Stimulated activated CD8-positive, alpha-beta memory T cell treated with anti-CD3 and anti-CD28 coated beads, Interleukin-7, amount 100 ng/mL, for 48 hours (primary cell): ENCODE data around the gene UVSSA.
"Not testable (repeated sequence)": the region's sequence is repeated elsewhere in the genome, so short reads cannot be mapped to it uniquely, and the experiment has no call there.

Source experiments
- DNase-seq, 2 donors: peaks; one replicate each; pipeline ENCODE4 v3.0.0-alpha.2; 2020; ENCODE audit warnings: low read depth in 1 of 2; ENCODE audit errors: extremely low read depth in 1 of 2

UVSSA gene

GRCh38 chr4:1330761-1331590, 16.0 kb upstream of the UVSSA start:
- DNase-seq: peak; percentile 45 to 71

DNA sequence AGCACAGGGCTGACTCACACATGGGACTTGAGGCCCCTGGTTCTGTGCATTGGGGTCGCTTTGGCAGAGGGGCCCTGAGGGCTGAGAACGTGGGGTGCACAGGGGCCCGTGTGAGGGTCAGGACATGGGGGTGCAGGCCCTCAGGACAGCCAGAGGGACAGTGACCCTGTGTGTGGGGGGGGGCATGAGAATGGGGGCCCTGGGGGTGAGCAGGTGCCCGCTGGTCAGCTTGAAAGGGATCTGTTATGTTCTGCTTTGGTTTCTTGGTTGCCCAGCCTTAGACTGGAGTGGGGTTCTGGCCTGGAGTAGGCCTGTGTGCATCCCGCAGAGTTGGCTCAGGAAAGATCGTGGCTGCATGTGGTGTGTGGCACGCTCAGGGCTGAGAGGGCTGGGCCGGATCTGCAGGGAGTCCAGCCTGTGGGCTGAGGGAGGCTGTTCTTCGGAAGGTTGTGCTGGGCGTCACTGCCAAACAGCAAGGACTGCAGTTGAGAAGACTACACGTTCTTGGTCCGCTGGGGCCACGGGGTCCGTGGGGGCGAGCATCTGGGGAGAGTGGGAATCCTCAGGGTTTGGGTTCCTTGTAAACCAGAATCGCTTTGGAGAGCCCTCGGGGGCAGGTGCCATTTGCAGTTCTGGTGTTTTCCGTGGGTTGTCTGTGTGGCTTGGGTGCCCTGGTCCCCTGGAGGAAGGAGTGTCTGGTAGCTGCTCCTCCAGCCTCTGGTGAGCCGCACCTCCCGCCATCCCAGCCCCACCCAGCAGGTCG, 15.2 kb upstream of the UVSSA start:
- DNase-seq: no peak

DNA sequence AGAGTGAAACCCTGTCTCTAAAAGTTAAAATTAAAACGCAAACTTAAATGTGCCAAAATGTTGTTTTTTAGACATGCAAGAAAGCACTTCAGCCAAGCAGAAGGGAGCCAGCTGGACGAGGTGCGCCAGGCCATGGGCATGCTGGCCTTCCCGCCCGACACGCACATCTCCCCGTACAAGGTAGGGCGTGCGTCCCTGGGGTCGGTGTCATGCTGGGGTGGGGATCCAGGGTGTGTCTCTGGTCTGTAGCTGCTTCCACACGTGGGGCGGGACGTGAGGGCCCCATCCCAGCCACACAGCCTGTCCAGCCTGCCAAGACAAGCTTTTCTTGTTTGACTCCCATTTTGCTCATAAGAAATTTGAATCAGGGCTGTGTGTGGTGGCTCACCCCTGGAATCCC, 14.3 kb upstream of the UVSSA start:
- no peak for DNase-seq

- DNase-seq: no peak
Measured at GRCh38 chr4:1333256-1333655, 13.8 kb upstream of the UVSSA start.

GRCh38 chr4:1333851-1334578, 13.0 kb upstream of the UVSSA start:
- DNase-seq: not testable (repeated sequence)

GRCh38 chr4:1334579-1334895, 12.5 kb upstream of the UVSSA start:
- no peak for DNase-seq

DNA sequence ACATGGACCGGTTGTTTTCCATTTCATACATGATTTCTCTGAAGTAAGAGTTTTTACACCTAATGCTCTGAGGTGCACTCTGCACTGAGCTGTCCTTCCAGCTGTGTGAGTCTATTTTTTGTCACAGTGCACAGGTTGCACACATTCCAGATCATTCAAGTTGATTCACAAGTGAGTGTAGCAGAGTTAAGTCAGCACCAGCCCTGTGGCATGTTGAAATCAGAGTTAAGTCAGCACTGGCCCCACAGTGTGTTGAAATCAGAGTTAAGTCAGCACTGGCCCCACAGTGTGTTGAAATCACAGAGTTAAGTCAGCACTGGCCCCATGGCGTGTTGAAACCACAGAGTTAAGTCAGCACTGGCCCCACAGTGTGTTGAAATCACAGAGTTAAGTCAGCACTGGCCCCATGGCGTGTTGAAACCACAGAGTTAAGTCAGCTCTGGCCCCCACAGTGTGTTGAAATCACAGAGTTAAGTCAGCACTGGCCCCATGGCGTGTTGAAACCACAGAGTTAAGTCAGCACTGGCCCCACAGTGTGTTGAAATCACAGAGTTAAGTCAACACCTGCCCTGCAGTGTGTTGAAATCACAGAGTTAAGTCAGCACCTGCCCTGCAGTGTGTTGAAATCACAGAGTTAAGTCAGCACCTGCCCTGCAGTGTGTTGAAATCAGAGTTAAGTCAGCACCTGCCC, 11.7 kb upstream of the UVSSA start:
- DNase-seq: not testable (repeated sequence)

GRCh38 chr4:1336088-1336491, 10.9 kb upstream of the UVSSA start:
- DNase-seq: no peak

DNA sequence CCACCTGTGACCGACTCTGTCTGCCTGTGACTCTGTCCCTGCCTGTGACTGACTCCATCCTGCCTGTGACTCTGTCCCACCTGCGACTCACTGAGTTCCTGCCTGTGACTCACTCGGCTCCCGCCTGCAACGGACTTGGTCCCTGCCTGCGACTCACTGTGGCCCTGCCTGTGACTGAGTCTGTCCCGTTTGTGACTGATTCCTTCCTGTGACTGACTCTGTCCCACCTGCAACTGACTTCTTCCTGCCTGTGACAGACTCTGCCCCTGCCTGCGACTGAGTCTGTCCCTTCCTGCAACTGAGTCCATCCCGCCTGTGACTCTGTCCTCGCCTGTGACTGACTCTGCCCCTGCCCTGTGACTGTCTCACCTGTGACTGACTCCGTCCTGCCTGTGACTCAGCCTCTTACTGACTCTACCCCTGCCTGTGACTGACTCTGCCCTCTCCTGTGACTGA, 9.6 kb upstream of the UVSSA start:
- DNase-seq: peak; percentile 49 to 88

DNA sequence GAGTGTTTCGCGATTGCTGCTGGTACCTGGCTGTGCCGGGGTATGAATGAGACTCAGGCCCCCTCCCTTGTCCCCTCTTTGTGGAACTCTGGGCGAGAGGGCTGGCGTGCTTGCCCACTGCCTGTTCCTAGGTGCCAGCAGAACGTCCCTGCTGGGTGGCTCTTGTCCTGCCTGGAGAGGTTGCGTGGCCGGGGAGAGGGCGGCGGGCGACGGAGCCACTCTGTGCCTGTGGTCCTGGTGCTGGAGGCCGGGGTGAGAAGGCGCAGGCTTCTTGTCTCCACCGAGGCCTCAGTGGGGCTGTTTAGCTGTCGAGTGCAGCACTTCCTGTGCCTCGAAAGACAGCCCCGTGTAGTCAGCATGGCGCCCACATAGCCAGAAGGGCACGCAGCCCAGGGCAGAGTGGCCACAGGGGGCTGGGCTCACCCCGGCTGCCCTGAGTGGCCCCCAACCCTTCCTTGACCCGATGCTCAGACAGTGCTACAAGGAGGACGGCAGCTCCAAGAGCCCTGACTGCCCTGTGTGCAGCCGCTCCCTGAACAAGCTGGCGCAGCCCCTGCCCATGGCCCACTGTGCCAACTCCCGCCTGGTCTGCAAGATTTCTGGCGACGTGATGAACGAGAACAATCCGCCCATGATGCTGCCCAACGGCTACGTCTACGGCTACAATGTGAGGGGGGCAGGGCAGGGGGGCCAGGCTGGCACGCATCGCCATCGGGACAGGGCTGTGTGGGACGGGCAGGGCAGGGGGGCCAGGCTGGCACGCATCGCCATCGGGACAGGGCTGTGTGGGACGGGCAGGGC, 8.9 kb upstream of the UVSSA start:
- DNase-seq: no peak

GRCh38 chr4:1338752-1339414, 8.1 kb upstream of the UVSSA start:
- no peak for DNase-seq

DNA sequence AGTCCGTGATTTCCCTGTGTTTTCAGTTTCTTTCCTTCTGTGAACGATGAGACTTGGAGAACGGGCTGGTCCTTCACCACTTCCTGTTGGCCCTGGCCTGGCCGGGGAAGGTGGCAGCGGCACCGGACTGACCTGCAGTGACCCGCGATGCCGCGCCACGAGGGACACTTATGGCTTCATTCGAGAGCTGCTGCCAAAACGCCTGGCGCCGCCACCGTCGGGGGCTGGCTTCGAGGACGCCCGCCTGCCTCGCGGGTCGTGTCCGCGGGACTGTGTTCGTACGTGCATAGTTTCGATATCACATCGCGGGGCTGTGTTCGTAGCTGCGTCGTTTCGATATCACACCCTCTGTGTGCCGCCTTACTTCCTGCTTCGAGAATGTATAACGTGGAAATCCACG, 7.5 kb upstream of the UVSSA start:
- DNase-seq: no peak

GRCh38 chr4:1340181-1340747, 6.7 kb upstream of the UVSSA start:
- DNase-seq: no peak

DNA sequence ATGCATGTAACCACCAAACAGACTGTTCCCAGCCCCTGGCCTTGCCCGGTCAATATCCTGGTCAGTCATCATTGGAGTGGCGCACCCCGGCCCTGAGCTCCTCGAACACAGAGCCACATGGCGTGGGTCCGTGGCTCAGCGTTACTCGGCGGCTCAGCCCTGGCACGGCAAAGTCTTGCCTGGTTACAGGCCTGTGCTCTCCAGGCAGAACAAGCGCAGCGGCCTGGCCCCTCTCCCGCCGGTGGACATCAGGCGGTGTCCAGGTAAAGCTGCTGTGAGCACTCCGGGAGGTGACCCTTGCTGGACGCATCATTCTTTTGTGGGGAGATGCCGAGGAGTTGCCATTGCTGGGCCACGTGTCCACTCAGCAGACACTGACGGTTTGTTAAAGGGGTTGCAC, 6.1 kb upstream of the UVSSA start:
- DNase-seq: no peak

GRCh38 chr4:1342003-1342402, 5.0 kb upstream of the UVSSA start:
- DNase-seq: no peak

DNA sequence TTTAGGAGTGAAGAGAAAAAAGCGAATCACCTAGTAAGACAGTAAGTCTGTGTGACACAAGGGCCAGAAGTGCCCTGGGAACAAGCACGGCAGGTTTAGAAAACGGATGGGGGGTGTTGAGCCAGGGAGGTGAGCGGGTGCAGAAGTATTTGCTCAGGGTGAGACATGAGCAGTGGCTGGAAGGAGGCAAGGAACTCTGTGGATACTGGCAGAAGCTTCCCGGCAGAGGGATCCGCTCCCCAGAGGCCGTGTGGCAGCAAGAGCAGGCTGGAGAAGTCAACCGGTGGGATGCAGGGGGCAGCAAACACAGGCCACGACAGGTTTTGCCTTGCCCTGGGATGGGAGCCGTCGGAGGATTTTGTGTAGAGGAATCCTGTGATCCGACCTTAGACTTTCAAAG, 2.3 kb upstream of the UVSSA start:
- no peak for DNase-seq

DNA sequence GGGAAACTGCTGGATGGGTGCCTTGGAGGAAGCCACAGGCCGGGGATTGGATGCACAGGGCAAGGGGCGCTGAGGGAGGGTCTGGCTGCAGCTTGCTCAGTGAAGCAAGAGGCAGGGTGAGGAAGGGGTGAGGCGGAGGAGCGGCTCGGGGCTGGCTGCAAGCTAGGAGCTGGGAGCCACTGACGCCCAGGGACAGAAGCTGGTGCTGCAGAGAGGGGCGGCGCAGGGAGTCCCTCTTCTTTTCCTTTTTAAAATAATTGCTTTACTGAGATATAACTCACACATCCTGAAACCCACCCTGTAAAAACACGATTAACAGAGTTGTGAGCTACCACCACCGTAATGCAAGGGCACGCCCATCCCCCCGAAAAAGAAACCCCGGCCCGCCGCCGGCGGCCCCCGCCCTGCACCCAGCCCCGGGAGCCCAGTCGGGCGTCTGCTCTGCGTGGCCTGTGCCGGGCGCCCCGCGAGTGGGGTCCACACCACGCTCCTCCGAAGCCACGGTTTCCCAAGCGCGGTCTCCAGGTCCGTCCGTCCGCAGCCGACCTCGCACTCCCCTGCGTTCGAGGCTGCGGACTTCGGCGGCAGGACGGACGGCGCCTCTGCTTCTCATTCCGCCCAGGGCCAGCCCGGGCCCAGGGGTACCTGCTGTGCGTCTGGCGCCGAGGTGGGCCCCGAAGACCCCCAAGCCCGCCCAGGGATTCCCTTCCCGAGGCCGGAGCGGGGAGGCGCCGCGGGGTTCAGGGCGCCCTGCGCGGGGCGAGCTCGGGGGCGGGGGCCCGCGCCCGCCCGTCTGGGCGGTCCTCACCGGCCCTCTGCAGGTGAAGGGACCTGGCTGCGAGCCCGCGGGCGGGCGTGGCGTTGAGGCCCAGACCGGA, 866 bp upstream of the UVSSA start:
- DNase-seq: no peak

DNA sequence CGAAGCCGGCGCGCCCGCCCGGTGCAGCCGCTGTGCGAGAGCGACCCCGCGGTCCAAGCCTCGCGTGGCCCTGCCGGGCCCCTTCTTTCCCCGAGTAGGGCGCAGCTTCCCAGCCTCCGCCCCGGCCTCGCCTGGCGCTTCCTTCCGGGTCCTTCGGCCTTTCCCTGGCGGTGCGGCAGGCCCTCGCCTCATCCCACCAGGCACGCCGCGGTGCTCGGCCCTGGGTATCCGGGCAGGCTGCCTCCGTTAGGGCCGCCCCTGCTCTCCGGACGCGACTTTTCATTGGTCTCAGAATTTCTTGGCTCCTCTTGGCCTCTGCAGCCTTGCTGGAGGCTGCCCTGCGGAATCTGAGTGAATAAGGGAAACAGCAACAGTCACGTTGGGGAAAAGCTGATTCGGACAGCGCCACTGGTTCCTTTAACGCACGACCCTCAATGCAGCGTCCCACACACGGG, 429 bp downstream of the UVSSA start:
- peak in 1 of 2 donors; percentile 32 for DNase-seq
